K562 (cell line): ENCODE data around the gene SSR2. TPM values are rescaled to one million over a fixed set of nuclear protein-coding genes. Genes with fewer than 3 reads are reported as not detected.
A peak's percentile ranks its signal among the peaks of the same experiment; 100 is the strongest.

Source experiments
- CREB1 ChIP-seq, 2 experiments: sonication (generic) in 1 of 2; formaldehyde crosslinking in 1 of 2; IDR thresholded peaks; 2 replicates each; pipeline versions ENCODE4 v1.6.1 to v1.8.0; 2012 to 2022; ENCODE audit warnings: inconsistent platforms in 1 of 2, mild to moderate bottlenecking in 1 of 2, missing genetic modification reagents in 1 of 2, moderate library complexity in 1 of 2
- DACH1 ChIP-seq: fragments of 450-650 bp; IDR thresholded peaks from 2 replicates; pipeline ENCODE4 v1.6.1; 2018; ENCODE audit not compliant: partially characterized antibody
- FOXA3 ChIP-seq, 2 experiments: fragments of 450-650 bp in 1 of 2; sonication (generic) in 1 of 2; formaldehyde crosslinking; IDR thresholded peaks in 1 of 2; conservative IDR thresholded peaks in 1 of 2; 2 replicates each; pipeline versions ENCODE4 v1.4.0 to v1.8.0; 2020 to 2022; ENCODE audit warnings: mild to moderate bottlenecking in 2 of 2, missing genetic modification reagents in 1 of 2
- FUS ChIP-seq: fragments of 200-400 bp; formaldehyde crosslinking; optimal IDR thresholded peaks from 2 replicates; pipeline ENCODE3; 2017; ENCODE audit warnings: low read depth, low read length
- HNRNPLL ChIP-seq: fragments of 200-400 bp; formaldehyde crosslinking; IDR thresholded peaks from 2 replicates; pipeline ENCODE4 v1.6.1; 2017; ENCODE audit warnings: low read length, low read depth, mild to moderate bottlenecking; ENCODE audit not compliant: poor library complexity, severe bottlenecking
- KDM1A ChIP-seq, 2 experiments: fragments of 450-650 bp; IDR thresholded peaks; 2 replicates each; pipeline ENCODE4 v1.6.1; 2016; ENCODE audit warnings: mild to moderate bottlenecking in 2 of 2
- NCOA1 ChIP-seq: fragments of 450-650 bp; IDR thresholded peaks from 2 replicates; pipeline ENCODE4 v1.6.1; 2016; ENCODE audit warnings: low read depth
- NCOA6 ChIP-seq: fragments of 450-650 bp; IDR thresholded peaks from 2 replicates; pipeline ENCODE4 v1.6.1; 2017; ENCODE audit warnings: mild to moderate bottlenecking
- POLR2AphosphoS5 ChIP-seq: IDR thresholded peaks from 2 replicates; pipeline ENCODE4 v1.6.1; 2011; ENCODE audit warnings: mild to moderate bottlenecking, low read depth, low read length, moderate library complexity; ENCODE audit not compliant: control insufficient read depth, insufficient read depth
- POLR2H ChIP-seq: IDR thresholded peaks from 2 replicates; pipeline ENCODE4 v1.6.1; 2016; ENCODE audit warnings: missing genetic modification characterization, low read depth, mild to moderate bottlenecking, control low read depth, missing compliant biosample characterization, moderate library complexity
- RBFOX2 ChIP-seq: fragments of 200-400 bp; formaldehyde crosslinking; IDR thresholded peaks from 2 replicates; pipeline ENCODE4 v1.6.1; 2017; ENCODE audit warnings: low read depth, mild to moderate bottlenecking, low read length, moderate library complexity
- SREBF2 ChIP-seq: sonication (generic); formaldehyde crosslinking; IDR thresholded peaks from 2 replicates; pipeline ENCODE4 v1.4.0; 2020; ENCODE audit warnings: mild to moderate bottlenecking, missing genetic modification reagents
- TARDBP ChIP-seq: fragments of 450-650 bp; IDR thresholded peaks from 2 replicates; pipeline ENCODE4 v1.6.1; 2016
- ZBTB7A ChIP-seq: IDR thresholded peaks from 2 replicates; pipeline ENCODE4 v1.6.1; 2011; ENCODE audit warnings: low read depth, mild to moderate bottlenecking, low read length, moderate library complexity, borderline replicate concordance; ENCODE audit not compliant: control insufficient read depth
- ZNF274 ChIP-seq: IDR thresholded peaks from 2 replicates; pipeline ENCODE4 v1.6.1; 2011; ENCODE audit warnings: low read depth, mild to moderate bottlenecking, low read length, moderate library complexity, borderline replicate concordance
- ZNF444 ChIP-seq: fragments of 250-450 bp; sonication (Bioruptor Pico); IDR thresholded peaks from 2 replicates; pipeline ENCODE4 v1.4.0; 2020; ENCODE audit warnings: mild to moderate bottlenecking, moderate library complexity
- ZNF785 ChIP-seq: fragments of 250-450 bp; sonication (Bioruptor Pico); IDR thresholded peaks from 2 replicates; pipeline ENCODE4 v1.4.0; 2020; ENCODE audit warnings: mild to moderate bottlenecking
- polyA plus RNA-seq, 8 experiments: library from polyadenylated mRNA; depleted of rRNA in 4 of 8; stranded (reverse) in 5 of 8; unstranded in 3 of 8; fragments of >200 nt; fragmentation: Nextera tagmentation in 2 of 8; fragmentation: Illumina TruSeq in 1 of 8; extraction: Ambion mirVana in 2 of 8; extraction: Trizol in 1 of 8; gene quantifications; 2 replicates each; pipeline versions ENCODE4 v1.2.1 to v1.2.3, GENCODE V29; 2011 to 2014; ENCODE audit warnings: inconsistent platforms in 1 of 8, missing spikeins in 1 of 8
- total RNA-seq, 7 experiments: library from RNA; depleted of rRNA in 6 of 7; stranded (reverse); fragments of >200 nt in 6 of 7; fragmentation: Illumina TruSeq in 2 of 7; extraction: Trizol in 2 of 7; gene quantifications; 2 replicates each; pipeline versions ENCODE4 v1.2.1 to v1.2.3, GENCODE V29; 2011 to 2021; ENCODE audit warnings: low replicate concordance in 1 of 7
- TF ChIP-seq, protein P1 (sequence below): fragments of 450-650 bp; IDR thresholded peaks from 2 replicates; pipeline ENCODE4 v1.6.1; 2017; ENCODE audit warnings: antibody characterized with exemption
- TF ChIP-seq, protein P2 (sequence below): fragments of 250-450 bp; sonication (Bioruptor Pico); IDR thresholded peaks from 2 replicates; pipeline ENCODE4 v1.5.1; 2021; ENCODE audit warnings: mild to moderate bottlenecking

SSR2 gene
- total and polyA plus RNA-seq, 9 of the 15 experiments (the other 6 are each of a cell fraction or from before 2014, with no cell fraction given) = 161 to 411 (median 240) TPM

DNA sequence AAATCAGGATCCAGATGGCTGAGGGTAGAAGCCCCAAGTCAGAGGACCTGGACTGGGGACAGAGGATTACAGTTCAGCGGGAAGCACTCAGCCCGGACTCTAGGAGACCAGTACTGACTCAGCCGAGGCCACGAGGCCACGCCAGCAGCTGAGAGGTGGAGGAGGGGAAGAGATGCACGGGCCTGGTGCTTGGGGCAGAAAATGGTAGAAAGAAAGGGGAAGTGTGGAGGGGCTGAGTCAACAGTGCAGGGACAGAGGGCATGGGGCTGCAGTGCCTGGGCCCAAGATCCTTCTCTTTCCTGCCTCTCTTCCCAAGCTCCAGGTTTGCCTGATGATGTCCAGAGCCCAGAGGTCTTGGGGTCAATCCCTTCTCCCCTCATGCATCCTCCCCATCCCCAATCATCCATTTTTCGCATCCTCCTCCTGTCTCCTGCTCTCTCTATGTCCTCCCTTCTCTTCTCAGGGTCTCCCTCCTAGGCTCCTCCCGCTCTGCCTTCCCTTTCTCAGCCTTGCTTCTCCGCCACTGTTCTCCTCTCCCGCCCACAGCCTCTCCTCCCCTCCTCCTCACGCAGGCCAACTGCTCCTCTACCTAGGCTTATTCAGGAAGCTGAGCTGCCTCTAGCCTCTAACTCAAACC lies 50.1 kb downstream of the SSR2 start (continued):
- TF ChIP-seq POLR2H (tag) = no peak
- TF ChIP-seq ZNF274 = no peak
- TF ChIP-seq ZNF785 (CRISPR knock-in tag) = no peak
- TF ChIP-seq RBFOX2 = peak; percentile 57
- no peak for TF ChIP-seq ZNF444 (CRISPR knock-in tag)
- TF ChIP-seq TARDBP = no peak
- peak in 1 of 2 experiments; percentile 38; a peak in 1 of 4 replicates for TF ChIP-seq KDM1A (IDR thresholded peaks at IDR 0.05)
- TF ChIP-seq SREBF2 (CRISPR knock-in tag) = no peak
- 0 out of 2 replicates have a peak, but pooled peaks have one; percentile 41 for TF ChIP-seq NCOA1
- TF ChIP-seq, protein P1, sequence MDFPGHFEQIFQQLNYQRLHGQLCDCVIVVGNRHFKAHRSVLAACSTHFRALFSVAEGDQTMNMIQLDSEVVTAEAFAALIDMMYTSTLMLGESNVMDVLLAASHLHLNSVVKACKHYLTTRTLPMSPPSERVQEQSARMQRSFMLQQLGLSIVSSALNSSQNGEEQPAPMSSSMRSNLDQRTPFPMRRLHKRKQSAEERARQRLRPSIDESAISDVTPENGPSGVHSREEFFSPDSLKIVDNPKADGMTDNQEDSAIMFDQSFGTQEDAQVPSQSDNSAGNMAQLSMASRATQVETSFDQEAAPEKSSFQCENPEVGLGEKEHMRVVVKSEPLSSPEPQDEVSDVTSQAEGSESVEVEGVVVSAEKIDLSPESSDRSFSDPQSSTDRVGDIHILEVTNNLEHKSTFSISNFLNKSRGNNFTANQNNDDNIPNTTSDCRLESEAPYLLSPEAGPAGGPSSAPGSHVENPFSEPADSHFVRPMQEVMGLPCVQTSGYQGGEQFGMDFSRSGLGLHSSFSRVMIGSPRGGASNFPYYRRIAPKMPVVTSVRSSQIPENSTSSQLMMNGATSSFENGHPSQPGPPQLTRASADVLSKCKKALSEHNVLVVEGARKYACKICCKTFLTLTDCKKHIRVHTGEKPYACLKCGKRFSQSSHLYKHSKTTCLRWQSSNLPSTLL = no peak
- no peak for TF ChIP-seq FUS
- TF ChIP-seq DACH1 = peak; percentile 64
- 0 out of 2 replicates have a peak, but pooled peaks have one; percentile 39 for TF ChIP-seq ZBTB7A
- TF ChIP-seq NCOA6 = no peak
- no peak for TF ChIP-seq CREB1 (IDR thresholded peaks at IDR 0.05)
- TF ChIP-seq CREB1 (CRISPR knock-in tag; IDR thresholded peaks at IDR 0.05) = no peak
- TF ChIP-seq POLR2AphosphoS5 = 0 out of 2 replicates have a peak, but pooled peaks have one; percentile 22
- TF ChIP-seq HNRNPLL = no peak
- TF ChIP-seq FOXA3 (CRISPR knock-in tag; conservative IDR thresholded peaks at IDR 0.05 in 1 of 2, IDR thresholded peaks at IDR 0.05 in 1 of 2) = peak; percentile 71 to 88; a peak in 3 of 4 replicates
- TF ChIP-seq, protein P2, sequence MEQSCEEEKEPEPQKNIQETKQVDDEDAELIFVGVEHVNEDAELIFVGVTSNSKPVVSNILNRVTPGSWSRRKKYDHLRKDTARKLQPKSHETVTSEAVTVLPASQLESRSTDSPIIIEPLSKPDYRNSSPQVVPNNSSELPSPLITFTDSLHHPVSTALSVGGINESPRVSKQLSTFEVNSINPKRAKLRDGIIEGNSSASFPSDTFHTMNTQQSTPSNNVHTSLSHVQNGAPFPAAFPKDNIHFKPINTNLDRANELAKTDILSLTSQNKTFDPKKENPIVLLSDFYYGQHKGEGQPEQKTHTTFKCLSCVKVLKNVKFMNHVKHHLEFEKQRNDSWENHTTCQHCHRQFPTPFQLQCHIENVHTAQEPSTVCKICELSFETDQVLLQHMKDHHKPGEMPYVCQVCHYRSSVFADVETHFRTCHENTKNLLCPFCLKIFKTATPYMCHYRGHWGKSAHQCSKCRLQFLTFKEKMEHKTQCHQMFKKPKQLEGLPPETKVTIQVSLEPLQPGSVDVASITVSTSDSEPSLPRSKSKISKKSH = no peak
